K562 (cell line): ENCODE results near the gene FGF5. TPM values are rescaled to one million over a fixed set of nuclear protein-coding genes. Genes with fewer than 3 reads are reported as not detected.

Experiments used
- ATAC-seq: fragments of 200-7000 bp; cut with Tn5 transposase; 3 replicates; pipeline ENCODE4 v1.9.1; 2020; ENCODE audit warnings: moderate library complexity
- BruUV-seq: library from RNA; stranded (reverse); fragments of 400-500 nt; replicated peaks from 2 replicates; lab custom pipeline; 2021; lab: Mats Ljungman, UMichigan
- CTCF ChIA-PET: fragments of 300-600 bp; formaldehyde crosslinking; extraction: SDS; loops from one replicate; lab custom pipeline; 2021; ENCODE audit warnings: low intra/inter-chr PET ratio; lab: Yijun Ruan, JAX
- POLR2A ChIA-PET: fragments of 300-600, 350-650 bp; sonication (Branson Sonifier 250); formaldehyde crosslinking; extraction: SDS; loops from one replicate; lab custom pipeline; 2021; ENCODE audit warnings: antibody characterized with exemption, inconsistent platforms; lab: Yijun Ruan, JAX
- DNase-seq, 4 experiments: peaks; one replicate each; pipeline versions ENCODE4 v3.0.0 to v3.0.0-alpha.2; 2011 to 2018; ENCODE audit warnings: low spot score in 3 of 4, mixed read lengths in 3 of 4; ENCODE audit errors: extremely low read depth in 1 of 4
- FAIRE-seq: peaks from 2 replicates; lab custom pipeline; 2011; peaks lifted over from hg19 to GRCh38; lab: Jason Lieb, UNC
- H2AFZ ChIP-seq: 2 replicates; pipeline ENCODE4 v1.6.0; 2011; ENCODE audit warnings: low read depth, low read length, control low read depth, inconsistent platforms
- H3K27ac ChIP-seq: fragments of 200-600 bp; 3 replicates; pipeline ENCODE4 v1.8.0; 2011; ENCODE audit warnings: low read depth, mild to moderate bottlenecking, control low read depth, inconsistent platforms, low read length, moderate library complexity, mixed read lengths; ENCODE audit errors: extremely low read depth
- H3K27me3 ChIP-seq, 2 experiments: fragments of 300-600 bp in 1 of 2; 2 replicates in 1 of 2; 3 replicates in 1 of 2; pipeline versions ENCODE4 v1.6.0 to v1.8.0; 2011; ENCODE audit warnings: inconsistent platforms in 2 of 2, low read length in 2 of 2, mild to moderate bottlenecking in 1 of 2, mixed read lengths in 1 of 2, moderate library complexity in 1 of 2; ENCODE audit not compliant: control insufficient read depth in 2 of 2, insufficient read depth in 2 of 2
- H3K36me3 ChIP-seq: fragments of 300-600 bp; 3 replicates; pipeline ENCODE4 v1.8.0; 2011; ENCODE audit warnings: mild to moderate bottlenecking, low read length, inconsistent platforms; ENCODE audit not compliant: control insufficient read depth, insufficient read depth
- H3K4me1 ChIP-seq, 2 experiments: fragments of 200-600 bp in 1 of 2; replicated peaks in 1 of 2; 2 replicates in 1 of 2; 3 replicates in 1 of 2; pipeline versions ENCODE4 v1.5.1 to v1.8.0; 2011; ENCODE audit warnings: inconsistent platforms in 2 of 2, low read length in 2 of 2, mild to moderate bottlenecking in 1 of 2, mixed read lengths in 1 of 2, moderate library complexity in 1 of 2; ENCODE audit not compliant: control insufficient read depth in 2 of 2, insufficient read depth in 2 of 2
- H3K4me2 ChIP-seq: 2 replicates; pipeline ENCODE4 v1.6.1; 2011; ENCODE audit warnings: low read length, control low read depth, inconsistent platforms, mixed read lengths; ENCODE audit not compliant: insufficient read depth
- H3K4me3 ChIP-seq: fragments of 200-600 bp; sonication (generic), shearing (Covaris generic); 2 replicates; pipeline ENCODE4 v1.5.1; 2016; ENCODE audit warnings: control low read depth, inconsistent platforms
- H3K79me2 ChIP-seq: fragments of 200-600 bp; 3 replicates; pipeline ENCODE4 v1.8.0; 2011; ENCODE audit warnings: low read length, inconsistent platforms; ENCODE audit not compliant: control insufficient read depth, insufficient read depth
- H3K9ac ChIP-seq, 2 experiments: 2 replicates each; pipeline versions ENCODE4 v1.6.0 to v1.6.1; 2011; ENCODE audit warnings: low read depth in 2 of 2, low read length in 2 of 2, control low read depth in 1 of 2, inconsistent platforms in 1 of 2, mild to moderate bottlenecking in 1 of 2, mixed read lengths in 1 of 2; ENCODE audit not compliant: insufficient read depth in 1 of 2
- H3K9me1 ChIP-seq: one replicate; pipeline ENCODE4 v1.6.0; 2011; ENCODE audit warnings: inconsistent platforms, mild to moderate bottlenecking, low read length, moderate library complexity; ENCODE audit not compliant: control insufficient read depth, insufficient read depth
- H3K9me3 ChIP-seq: replicated peaks from 2 replicates; pipeline ENCODE4 v1.5.1; 2011; ENCODE audit warnings: low read depth, low read length, inconsistent platforms; ENCODE audit not compliant: control insufficient read depth, insufficient read depth
- H4K20me1 ChIP-seq: replicated peaks from 2 replicates; pipeline ENCODE4 v1.6.1; 2011; ENCODE audit warnings: low read length, inconsistent platforms, mixed read lengths; ENCODE audit not compliant: control insufficient read depth, insufficient read depth
- BMI1 ChIP-seq: fragments of 150-350 bp; IDR thresholded peaks from 2 replicates; pipeline ENCODE4 v1.6.1; 2014; ENCODE audit warnings: low read length
- CBX8 ChIP-seq: fragments of 200-600 bp; sonication (generic); IDR thresholded peaks from 2 replicates; pipeline ENCODE4 v1.6.1; 2012; ENCODE audit warnings: borderline replicate concordance, mixed run types, low read depth, mild to moderate bottlenecking, moderate library complexity, mixed read lengths, low read length, control low read depth, inconsistent platforms; ENCODE audit not compliant: poor library complexity, severe bottlenecking; ENCODE audit errors: extremely low read depth
- FOXM1 ChIP-seq, 2 experiments: fragments of 450-650 bp in 1 of 2; sonication (generic) in 1 of 2; formaldehyde crosslinking in 1 of 2; IDR thresholded peaks; 2 replicates each; pipeline versions ENCODE4 v1.6.1 to v1.9.0; 2017 to 2022; ENCODE audit warnings: low read depth in 2 of 2, mild to moderate bottlenecking in 2 of 2, missing genetic modification reagents in 1 of 2, moderate library complexity in 1 of 2
- KLF13 ChIP-seq: fragments of 450-650 bp; IDR thresholded peaks from 2 replicates; pipeline ENCODE4 v1.6.1; 2016; ENCODE audit warnings: missing genetic modification characterization, low read depth, mild to moderate bottlenecking, missing compliant biosample characterization, moderate library complexity, borderline replicate concordance
- MCM3 ChIP-seq: fragments of 450-650 bp; IDR thresholded peaks from 2 replicates; pipeline ENCODE4 v1.6.1; 2016
- NR0B1 ChIP-seq: fragments of 450-650 bp; IDR thresholded peaks from one replicate; pipeline ENCODE4 v1.6.1; 2018; ENCODE audit warnings: mild to moderate bottlenecking, moderate library complexity; ENCODE audit not compliant: partially characterized antibody
- PCBP1 ChIP-seq: fragments of 200-400 bp; formaldehyde crosslinking; IDR thresholded peaks from 2 replicates; pipeline ENCODE4 v1.6.1; 2018; ENCODE audit warnings: mild to moderate bottlenecking, low read depth, low read length; ENCODE audit not compliant: poor library complexity, severe bottlenecking
- POLR3G ChIP-seq: IDR thresholded peaks from 2 replicates; pipeline ENCODE4 v1.6.1; 2011; ENCODE audit not compliant: insufficient read length, insufficient replicate concordance; ENCODE audit errors: extremely low read depth
- PTRF ChIP-seq: fragments of 450-650 bp; IDR thresholded peaks from 2 replicates; pipeline ENCODE4 v1.6.1; 2016; ENCODE audit warnings: mild to moderate bottlenecking, missing genetic modification characterization, missing compliant biosample characterization
- SLC30A9 ChIP-seq: fragments of 250-450 bp; sonication (Bioruptor Pico); IDR thresholded peaks from 2 replicates; pipeline ENCODE4 v1.8.0; 2022; ENCODE audit warnings: mild to moderate bottlenecking, moderate library complexity
- ZBTB1 ChIP-seq: sonication (generic); formaldehyde crosslinking; IDR thresholded peaks from 2 replicates; pipeline ENCODE4 v1.8.1; 2023; ENCODE audit warnings: missing genetic modification reagents, low read depth, mild to moderate bottlenecking, borderline replicate concordance
- ZBTB33 ChIP-seq: sonication (generic); formaldehyde crosslinking; IDR thresholded peaks from 2 replicates; pipeline ENCODE4 v1.8.1; 2023; ENCODE audit warnings: mild to moderate bottlenecking, missing genetic modification reagents
- WGBS: fragments of 100-300 bp; shearing (Covaris generic); methylation state at CpG from one replicate; pipeline ENCODE4 v1.1.6; 2016; ENCODE audit warnings: low coverage, mixed read lengths; ENCODE audit not compliant: insufficient coverage; ENCODE audit errors: missing lambda C conversion rate; 5-methylcytosine and 5-hydroxymethylcytosine counted together
- in situ Hi-C: fragments of 300-500 bp; cut with MboI; formaldehyde crosslinking; loops from 4 replicates; pipeline ENCODE4 v1.15.0; 2018; ENCODE audit warnings: inconsistent platforms, mixed read lengths
- intact Hi-C: fragments of 100-400 bp; cut with micrococcal nuclease; formaldehyde crosslinking; loops from 2 replicates; pipeline ENCODE4 v1.14.2; 2022
- polyA plus RNA-seq, 8 experiments: library from polyadenylated mRNA; depleted of rRNA in 4 of 8; stranded (reverse) in 5 of 8; unstranded in 3 of 8; fragments of >200 nt; fragmentation: Nextera tagmentation in 2 of 8; fragmentation: Illumina TruSeq in 1 of 8; extraction: Ambion mirVana in 2 of 8; extraction: Trizol in 1 of 8; gene quantifications; 2 replicates each; pipeline versions ENCODE4 v1.2.1 to v1.2.3, GENCODE V29; 2011 to 2014; ENCODE audit warnings: inconsistent platforms in 1 of 8, missing spikeins in 1 of 8
- total RNA-seq, 7 experiments: library from RNA; depleted of rRNA in 6 of 7; stranded (reverse); fragments of >200 nt in 6 of 7; fragmentation: Illumina TruSeq in 2 of 7; extraction: Trizol in 2 of 7; gene quantifications; 2 replicates each; pipeline versions ENCODE4 v1.2.1 to v1.2.3, GENCODE V29; 2011 to 2021; ENCODE audit warnings: low replicate concordance in 1 of 7

FGF5 gene
- total and polyA plus RNA-seq, 9 of the 15 experiments (the other 6 are each of a cell fraction or from before 2014, with no cell fraction given), result 0.38 to 2.7 (median 1.1) TPM

GRCh38 chr4:80259012-80259411, 7.5 kb upstream of the FGF5 start:
- Histone ChIP-seq H3K27me3 (no peaks in the 10 kb centered on the region), H3K4me1 (peaks cover 3 to 9% of the 10 kb centered on the region in 2 experiments; a peak in 3 of 5 replicates), H3K9me1 (no peaks in the 10 kb centered on the region), H3K9me3 (no peaks in the 10 kb centered on the region), H3K79me2 (no peaks in the 10 kb centered on the region), H3K4me2 (no peak overlapping the region), H2AFZ (peak overlapping the region; percentile 47), H3K4me3 (no peak overlapping the region), H3K36me3 (no peaks in the 10 kb centered on the region), H3K9ac (no peak overlapping the region), H3K27ac (no peak overlapping the region), H4K20me1 (no peaks in the 10 kb centered on the region)
- intact Hi-C loops (no loop called here), in situ Hi-C loops (no loop called here)
- ChIA-PET POLR2A (no interaction called here), CTCF (no interaction called here)
- ATAC-seq, result no peak
- FAIRE-seq, result no peak
- DNase-seq, result no peak
- TF ChIP-seq MCM3, result no peak
- no peak for TF ChIP-seq PCBP1
- 28% methylated on average over 4 of the region's 4 CpGs for WGBS
- BruUV-seq, result no TSS peak

GRCh38 chr4:80259817-80260216, 6.6 kb upstream of the FGF5 start:
- H2AFZ ChIP-seq, result 0 out of 2 replicates have a peak overlapping the region, but pooled peaks have one; percentile 11
- no peak for DNase-seq
- H3K4me2 ChIP-seq, result no peak overlapping the region
- no peaks in the 10 kb centered on the region for H3K79me2 ChIP-seq
- no TSS peak for BruUV-seq
- ChIA-PET CTCF (no interaction called here), POLR2A (no interaction called here)
- in situ Hi-C loops, result no loop called here
- H3K4me1 ChIP-seq, result peaks cover 3 to 11% of the 10 kb centered on the region in 2 experiments; a peak in 2 of 5 replicates
- H3K9ac ChIP-seq, result no peak overlapping the region
- H3K36me3 ChIP-seq, result no peaks in the 10 kb centered on the region
- no peak overlapping the region for H3K27ac ChIP-seq
- intact Hi-C loops, result no loop called here
- WGBS, result 60% methylated on average over 3 of the region's 3 CpGs
- H4K20me1 ChIP-seq, result no peaks in the 10 kb centered on the region
- no peaks in the 10 kb centered on the region for H3K27me3 ChIP-seq
- H3K4me3 ChIP-seq, result no peak overlapping the region
- no peaks in the 10 kb centered on the region for H3K9me3 ChIP-seq
- no peak for ATAC-seq
- no peak for FAIRE-seq
- H3K9me1 ChIP-seq, result no peaks in the 10 kb centered on the region
- no peak for TF ChIP-seq MCM3
- TF ChIP-seq SLC30A9, result no peak
- no peak for TF ChIP-seq KLF13 (tag)
- no peak for TF ChIP-seq ZBTB1 (CRISPR knock-in tag)
- no peak for TF ChIP-seq CBX8
- TF ChIP-seq FOXM1 (IDR thresholded peaks at IDR 0.05; ENCODE audit: low read depth), result no peak
- TF ChIP-seq FOXM1 (CRISPR knock-in tag; IDR thresholded peaks at IDR 0.05; ENCODE audit: low read depth), result no peak
- TF ChIP-seq POLR3G, result no peak
- TF ChIP-seq NR0B1, result no peak
- TF ChIP-seq PTRF, result no peak
- no peak for TF ChIP-seq ZBTB33 (CRISPR knock-in tag)
- no peak for TF ChIP-seq BMI1
